GM12878 (cell line): ENCODE measurements around the gene EXOC4.

ENCODE experiments used
- LARP7 ChIP-seq: fragments of 450-650 bp; IDR thresholded peaks from 2 replicates; pipeline ENCODE4 v1.6.1; 2017; ENCODE audit warnings: mild to moderate bottlenecking
- NFYA ChIP-seq: IDR thresholded peaks from 2 replicates; pipeline ENCODE4 v1.6.1; 2011; ENCODE audit warnings: low read depth, mild to moderate bottlenecking, low read length, improper control_type of control experiment, borderline replicate concordance
- SP1 ChIP-seq: IDR thresholded peaks from one replicate; pipeline ENCODE4 v1.6.1; 2011; ENCODE audit warnings: low read depth, low read length

GRCh38 chr7:133442818-133443217 lies 189.9 kb downstream of the EXOC4 start:
- no peak for TF ChIP-seq SP1
- TF ChIP-seq NFYA: no peak
- TF ChIP-seq LARP7: no peak
